NCI-H1048 (cell line): ENCODE results near the gene UBE2C.
A peak's percentile ranks its signal among the peaks of the same experiment; 100 is the strongest.

Experiments used
- DNase-seq: peaks from one replicate; lab custom pipeline; 2025; lab: John Stamatoyannopoulos, UW

UBE2C gene

DNA sequence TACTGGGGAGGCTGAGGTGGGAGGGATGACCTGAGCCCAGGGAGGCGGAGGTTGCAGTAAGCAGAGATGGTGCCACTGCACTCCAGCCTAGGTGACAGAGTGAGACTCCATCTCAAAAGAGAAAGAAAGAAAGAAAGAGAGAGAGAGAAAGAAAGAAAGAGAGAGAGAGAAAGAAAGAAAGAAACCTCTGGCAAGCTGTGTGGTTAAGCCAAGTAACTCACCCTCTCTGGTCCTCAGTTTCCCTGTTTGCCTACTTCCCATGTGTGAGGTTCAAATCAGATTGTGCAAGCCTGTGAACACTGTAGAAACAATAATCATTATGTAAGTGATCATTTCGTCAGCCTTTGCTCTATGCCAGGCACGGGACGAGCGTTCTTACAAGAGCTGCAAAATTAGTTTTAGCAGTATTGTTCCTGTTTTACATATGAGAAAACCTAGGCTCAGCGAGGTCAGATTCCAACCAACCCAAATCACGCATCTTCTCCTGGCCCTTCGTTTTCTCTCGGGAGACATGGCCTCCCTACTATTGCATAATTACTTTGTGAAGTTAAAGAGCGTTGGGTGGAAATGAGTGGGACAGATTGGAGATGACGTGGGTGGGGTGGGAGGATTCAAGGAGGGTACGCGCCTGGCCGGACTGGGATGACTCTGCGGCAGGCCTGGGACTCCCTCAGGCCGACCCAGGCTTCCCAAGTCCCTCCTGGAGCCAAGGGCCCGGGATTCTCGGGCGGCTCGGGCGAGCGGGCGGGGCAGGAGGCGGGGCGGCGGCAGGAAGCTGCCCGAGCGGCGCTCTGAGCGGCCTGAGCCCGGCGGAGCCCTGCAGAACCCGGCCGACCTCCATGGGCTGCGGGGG lies 20.8 kb downstream of the UBE2C start, which contains the start of gene SNX21:
SNX21 (plus strand) TSS at position 770 of the 853 bp plus-strand sequence. CDS start 121 bp downstream, outside the sequence.
- peak; percentile 45 for DNase-seq

DNA sequence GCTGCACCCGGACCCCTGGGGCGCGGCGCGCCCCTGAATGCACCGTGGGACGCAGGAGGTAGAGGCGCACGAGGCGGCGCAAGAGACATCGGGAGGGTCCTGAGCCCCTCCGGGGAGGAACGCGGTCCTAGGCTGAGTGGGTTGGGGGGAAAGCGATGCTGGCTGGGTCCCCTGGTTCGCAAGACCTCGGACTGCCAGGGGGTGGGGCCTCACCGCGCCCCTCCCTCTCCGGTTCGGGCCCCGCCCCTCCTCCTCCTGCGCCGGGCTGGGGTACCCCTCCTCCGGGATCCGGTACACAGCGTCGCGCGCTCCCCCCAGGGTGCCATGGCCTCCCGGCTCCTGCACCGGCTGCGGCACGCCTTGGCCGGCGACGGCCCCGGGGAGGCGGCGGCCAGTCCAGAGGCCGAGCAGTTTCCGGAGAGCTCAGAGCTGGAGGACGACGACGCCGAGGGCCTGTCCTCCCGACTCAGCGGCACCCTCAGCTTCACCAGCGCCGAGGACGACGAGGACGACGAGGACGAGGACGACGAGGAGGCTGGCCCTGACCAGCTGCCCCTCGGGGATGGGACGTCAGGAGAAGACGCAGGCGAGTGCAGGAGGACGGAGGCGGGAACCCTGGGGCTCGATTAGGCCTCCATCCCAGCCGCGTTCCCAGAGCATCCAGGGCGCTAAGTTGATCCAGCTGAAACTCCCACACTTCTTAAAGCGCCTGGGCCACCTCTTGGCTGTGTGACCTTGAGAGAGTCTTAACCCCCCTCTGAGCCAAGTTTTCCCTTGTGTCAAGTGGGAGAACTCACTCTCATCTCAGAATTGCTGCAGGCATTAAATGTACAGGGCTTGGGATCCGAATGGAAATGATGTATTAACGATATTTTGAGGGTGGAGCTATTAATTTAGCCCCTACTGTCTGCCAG lies 21.7 kb downstream of the UBE2C start:
- DNase-seq = no peak

DNA sequence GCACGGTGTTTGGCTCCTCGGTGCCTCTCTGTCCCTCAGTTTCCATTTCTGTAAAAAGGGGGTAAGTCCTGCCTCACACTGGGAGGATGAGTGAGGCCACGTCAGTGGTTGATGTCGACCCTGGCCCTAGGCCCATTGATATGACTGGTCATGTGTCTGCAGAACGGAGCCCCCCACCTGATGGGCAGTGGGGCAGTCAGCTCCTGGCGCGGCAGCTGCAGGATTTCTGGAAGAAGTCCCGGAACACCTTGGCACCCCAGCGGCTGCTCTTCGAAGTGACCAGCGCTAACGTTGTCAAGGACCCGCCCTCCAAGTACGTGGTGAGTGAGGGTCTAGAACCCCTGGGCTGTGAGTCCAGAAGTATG lies 22.3 kb downstream of the UBE2C start:
- no peak for DNase-seq

GRCh38 chr20:45835329-45835765 lies 22.9 kb downstream of the UBE2C start:
- no peak for DNase-seq

DNA sequence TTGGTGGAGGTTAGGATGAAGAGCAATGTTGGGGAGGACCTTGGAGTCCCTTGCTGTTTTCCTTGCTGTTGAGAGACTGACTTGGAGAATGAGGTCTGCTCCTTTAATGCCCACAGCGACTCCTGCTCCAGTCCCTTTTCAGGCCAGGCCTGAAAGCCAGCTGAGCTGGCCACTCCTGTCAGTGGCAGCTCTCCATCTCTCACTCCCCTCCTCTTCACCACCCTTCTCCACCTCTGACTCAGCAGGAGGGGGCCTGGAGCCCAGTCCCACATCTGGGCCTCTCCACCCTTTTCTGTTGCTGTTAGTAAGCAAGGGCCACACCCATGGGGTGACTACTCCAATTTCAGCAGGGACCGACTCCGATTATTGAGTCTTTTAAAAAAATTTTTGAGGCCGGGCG lies 23.4 kb downstream of the UBE2C start:
- no peak for DNase-seq

- DNase-seq = no peak
Measured at GRCh38 chr20:45836841-45837240, 24.4 kb downstream of the UBE2C start.

GRCh38 chr20:45840700-45841198 lies 28.3 kb downstream of the UBE2C start:
- no peak for DNase-seq

DNA sequence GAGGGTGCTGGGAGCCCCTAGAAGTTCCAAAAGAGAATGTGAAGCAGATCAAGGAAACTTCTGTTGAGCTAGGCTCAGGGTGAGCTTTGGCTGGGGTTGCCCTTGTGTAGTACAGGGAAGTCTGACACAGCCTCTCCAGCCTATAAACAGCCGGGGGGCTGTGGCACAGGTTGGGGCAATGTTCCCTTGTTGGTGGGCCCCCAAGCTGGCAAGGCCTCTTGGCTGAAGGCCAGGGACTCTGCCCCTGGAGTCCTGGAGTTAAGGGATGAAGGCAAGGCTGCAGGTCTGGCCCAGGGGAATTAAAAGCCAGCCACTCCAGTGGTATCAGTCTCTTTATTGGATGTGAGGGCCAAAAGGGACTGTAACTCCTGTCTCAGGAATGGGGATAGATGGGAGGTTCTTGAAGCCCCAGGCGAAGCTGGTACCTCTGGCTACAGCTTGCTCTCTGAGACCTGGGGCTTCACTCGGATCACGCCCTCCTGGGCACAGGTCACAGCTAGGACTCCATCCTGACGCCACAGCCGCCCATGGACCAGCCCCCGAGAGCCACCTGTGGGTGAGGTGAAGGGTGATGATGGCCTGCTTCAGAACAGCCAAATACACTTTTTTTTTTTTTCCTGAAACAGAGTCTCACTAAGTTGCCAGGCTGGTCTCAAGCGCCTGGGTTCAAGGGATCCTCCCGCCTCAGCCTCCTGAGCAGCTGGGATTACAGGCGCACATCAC lies 29.1 kb downstream of the UBE2C start:
- DNase-seq = no peak

GRCh38 chr20:45842169-45842812 lies 29.8 kb downstream of the UBE2C start:
- no peak for DNase-seq

DNA sequence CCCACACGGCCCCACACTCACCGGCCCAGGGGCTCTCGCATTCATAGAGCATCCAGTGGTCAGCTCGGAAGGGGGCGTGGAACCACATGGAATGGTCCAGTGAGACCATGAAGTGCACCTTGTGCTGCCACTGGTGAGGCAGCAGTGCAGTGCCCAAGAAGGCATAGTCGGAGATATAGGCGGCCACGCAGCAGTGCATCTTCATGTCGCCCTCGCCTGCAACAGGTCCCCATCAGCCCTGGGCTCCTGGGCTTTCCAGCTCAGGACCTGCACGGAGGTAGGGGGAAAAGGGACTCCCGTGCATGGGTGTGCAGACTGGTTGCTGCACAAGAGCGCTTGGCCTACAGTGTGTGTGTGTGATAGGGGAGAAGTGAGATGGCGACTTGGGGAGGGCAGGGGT lies 31.1 kb downstream of the UBE2C start:
- DNase-seq = no peak

DNA sequence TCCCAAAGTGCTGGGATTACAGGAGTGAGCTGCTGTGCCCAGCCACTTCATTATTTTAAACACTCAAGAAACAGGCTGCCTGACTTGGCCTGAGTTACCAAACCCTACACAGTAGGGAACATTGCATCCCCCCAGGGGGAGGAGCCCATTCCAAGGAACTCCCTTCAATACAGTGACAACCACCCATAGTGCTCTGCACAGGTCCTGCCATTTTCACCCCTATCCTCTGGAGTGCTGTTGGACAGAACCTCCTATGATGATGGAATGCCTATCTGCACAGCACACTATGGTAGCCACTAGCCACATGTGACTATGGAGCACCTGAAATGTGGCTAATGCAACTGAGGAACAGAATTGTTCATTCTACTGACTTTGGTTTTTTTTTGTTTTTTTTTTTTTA lies 33.0 kb downstream of the UBE2C start:
- no peak for DNase-seq

DNA sequence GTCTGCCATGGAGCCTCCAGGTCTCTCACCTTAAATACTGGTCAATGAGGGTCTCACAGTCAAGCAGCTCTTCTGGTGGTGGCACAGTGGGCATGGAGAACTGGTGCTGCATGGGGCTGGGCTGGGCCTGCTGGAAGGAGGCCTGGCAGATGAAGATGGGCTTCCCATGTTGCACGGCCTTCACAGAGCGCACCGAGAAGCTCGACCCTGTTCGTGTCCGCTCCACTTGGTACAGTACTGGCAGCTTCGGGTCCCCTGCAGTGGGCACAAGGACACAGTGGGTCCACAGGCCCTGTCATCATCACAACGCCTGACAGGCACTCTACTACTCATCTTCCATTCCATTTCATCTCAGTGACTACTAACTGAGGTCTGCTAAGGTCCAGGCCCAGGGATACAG lies 36.0 kb downstream of the UBE2C start:
- DNase-seq = no peak

- no peak for DNase-seq
Measured at GRCh38 chr20:45848969-45849582, 36.6 kb downstream of the UBE2C start.

- no peak for DNase-seq
Measured at GRCh38 chr20:45850238-45850637, 37.8 kb downstream of the UBE2C start.

- DNase-seq = no peak
Measured at GRCh38 chr20:45850926-45851325, 38.5 kb downstream of the UBE2C start.

DNA sequence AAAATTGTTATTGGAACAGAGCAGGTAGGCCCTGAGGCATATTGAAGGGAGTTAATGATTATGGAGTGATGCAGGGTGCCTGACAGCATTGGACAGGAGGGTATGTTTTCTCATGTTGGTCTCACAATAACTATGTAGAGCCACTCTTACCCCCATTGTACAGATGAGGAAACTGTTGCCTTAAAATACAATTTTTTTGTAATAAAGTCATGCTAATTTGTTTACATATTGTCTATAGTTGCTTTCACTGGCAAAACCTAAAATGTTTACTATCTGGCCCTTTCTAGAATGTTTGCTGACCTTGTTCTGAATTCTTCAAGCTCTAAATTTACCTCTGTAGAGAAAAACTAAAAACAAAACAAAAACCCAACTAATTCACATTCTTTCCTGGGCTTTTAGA lies 39.1 kb downstream of the UBE2C start:
- DNase-seq = no peak

DNA sequence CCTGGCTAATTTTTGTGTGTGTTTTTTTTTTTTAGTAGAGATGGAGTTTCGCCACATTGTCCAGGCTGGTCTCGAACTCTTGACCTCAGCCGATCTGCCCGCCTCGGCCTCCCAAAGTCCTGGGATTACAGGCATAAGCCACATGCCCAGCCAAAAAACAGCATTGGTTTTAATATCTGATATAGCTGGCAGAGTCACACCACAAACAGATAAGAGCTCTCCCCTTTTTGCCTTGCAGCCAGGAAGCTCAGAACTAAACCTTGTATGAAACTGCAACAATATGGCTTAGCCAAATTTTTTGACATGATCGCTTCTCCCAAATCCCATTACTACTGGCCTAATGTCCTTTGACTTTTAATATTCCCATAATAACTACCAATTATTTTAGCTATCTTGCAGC lies 39.9 kb downstream of the UBE2C start:
- DNase-seq = no peak

DNA sequence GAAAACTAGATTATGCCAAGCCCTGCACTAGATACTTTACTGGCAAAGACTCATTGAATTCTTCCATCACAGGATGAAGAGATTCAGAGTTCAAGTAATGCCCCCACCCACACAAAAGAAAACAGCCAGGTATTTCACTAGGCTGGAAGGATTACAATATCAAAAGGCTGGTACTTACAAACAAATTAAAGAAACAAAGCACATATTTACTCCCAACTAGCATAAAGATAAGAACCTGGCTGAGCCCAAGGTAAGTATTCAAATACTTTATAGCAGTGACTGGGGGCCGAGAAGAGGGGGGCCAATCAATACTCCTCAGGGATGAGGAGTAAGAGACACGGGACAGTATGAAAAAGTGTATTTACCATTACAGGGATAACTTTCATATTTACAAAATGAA lies 41.0 kb downstream of the UBE2C start:
- no peak for DNase-seq

DNA sequence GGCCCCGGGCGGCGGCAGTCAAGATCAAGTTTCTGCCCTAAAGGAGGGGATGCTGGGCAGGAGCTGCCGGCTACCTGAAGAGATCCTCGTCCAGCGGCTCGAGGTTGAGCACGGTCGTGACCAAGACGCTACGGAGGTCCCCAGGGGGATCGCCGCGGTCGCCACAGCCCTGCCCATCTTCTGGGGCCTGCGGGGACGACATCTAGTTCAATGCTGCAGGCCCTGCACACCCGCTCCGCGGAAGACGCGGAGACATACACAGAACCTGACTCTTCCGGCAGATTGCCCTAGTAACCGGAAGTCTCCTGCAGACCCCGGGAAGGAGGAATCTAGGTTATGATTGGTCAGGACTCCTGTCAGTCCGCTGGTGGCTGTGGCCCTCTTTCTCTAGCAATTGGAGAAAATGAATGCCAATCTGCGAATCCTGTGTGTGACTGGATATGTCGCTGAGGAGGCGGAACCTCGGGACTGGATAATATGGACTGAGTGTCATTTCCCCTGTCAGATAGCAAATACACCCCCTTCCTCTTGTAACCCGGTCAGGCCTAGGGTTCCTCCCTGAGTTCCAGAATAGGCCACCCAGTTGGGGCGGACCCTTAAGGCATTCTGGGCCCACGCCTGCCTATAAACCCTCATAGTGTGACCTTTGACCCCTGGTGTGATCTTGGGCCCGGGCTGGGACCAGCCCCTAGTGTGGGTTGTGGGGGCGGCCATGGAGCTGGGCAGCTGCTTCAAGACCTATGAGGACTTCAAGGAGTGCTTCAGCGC lies 44.9 kb downstream of the UBE2C start, which contains the start of the genes ACOT8 and ZSWIM3:
ACOT8 (minus strand) TSS at position 279 of the 768 bp plus-strand sequence; CDS start at position 202, 77 bp downstream.
ZSWIM3 (plus strand) TSS at position 501 of the 768 bp plus-strand sequence; CDS start at position 713, 212 bp downstream.
- peak; percentile 94 for DNase-seq

GRCh38 chr20:45857882-45858216 lies 45.4 kb downstream of the UBE2C start:
- no peak for DNase-seq
